Left forelimb (tissue), 1 donor: ENCODE data around the gene LIX1L.
A peak's percentile ranks its signal among the peaks of the same experiment; 100 is the strongest.

Experiments used
- DNase-seq: peaks from one replicate; pipeline ENCODE4 v3.0.0-alpha.2; 2018; ENCODE audit warnings: low spot score

Gene LIX1L

GRCh38 chr1:145893306-145894055 is 64.3 kb downstream of the LIX1L start:
- no peak for DNase-seq

- DNase-seq, result no peak
Observed at GRCh38 chr1:145892486-145893087, 65.2 kb downstream of the LIX1L start.

- DNase-seq, result peak; percentile 93
Observed at GRCh38 chr1:145891587-145892485, 66.0 kb downstream of the LIX1L start.

DNA sequence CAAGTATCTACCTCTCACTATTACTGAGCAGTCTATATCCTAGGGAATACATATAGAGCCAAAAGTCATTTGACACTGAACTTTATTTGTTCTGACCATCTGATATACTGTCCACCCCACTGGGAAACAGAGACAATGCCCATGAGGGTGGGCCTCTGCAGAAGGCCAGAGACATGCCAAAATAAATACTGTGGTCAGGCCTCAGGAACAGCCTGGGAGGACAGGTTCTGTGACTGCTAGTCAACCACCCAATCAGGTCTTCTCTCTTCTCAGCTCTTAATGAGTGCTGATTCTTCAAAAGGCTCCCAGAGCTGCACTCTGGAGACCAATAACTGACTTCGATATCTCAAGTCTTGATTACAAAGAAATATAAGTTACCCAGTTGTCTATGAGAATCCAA is 66.7 kb downstream of the LIX1L start:
- DNase-seq, result no peak

DNA sequence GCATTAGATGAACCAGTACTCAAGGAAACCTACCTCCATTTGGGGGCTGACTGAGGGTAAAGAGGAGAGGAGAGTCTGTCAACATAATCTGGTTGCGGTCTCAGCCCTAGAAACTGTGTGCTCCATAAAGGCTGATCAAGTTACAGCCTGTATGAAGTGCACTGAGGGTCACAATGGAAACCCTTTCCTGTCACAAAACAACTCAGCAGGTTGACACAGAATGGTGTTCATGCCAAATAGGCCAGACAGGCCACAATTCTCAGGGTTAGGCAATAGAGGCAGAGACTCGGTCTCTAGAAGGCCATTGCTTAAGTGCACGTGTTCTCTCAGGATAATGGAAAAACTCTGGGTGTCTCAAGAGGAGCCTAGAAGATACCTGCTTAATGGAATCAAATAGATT is 68.1 kb downstream of the LIX1L start:
- DNase-seq, result no peak

- DNase-seq, result no peak
Observed at GRCh38 chr1:145887631-145888030, 70.2 kb downstream of the LIX1L start.

DNA sequence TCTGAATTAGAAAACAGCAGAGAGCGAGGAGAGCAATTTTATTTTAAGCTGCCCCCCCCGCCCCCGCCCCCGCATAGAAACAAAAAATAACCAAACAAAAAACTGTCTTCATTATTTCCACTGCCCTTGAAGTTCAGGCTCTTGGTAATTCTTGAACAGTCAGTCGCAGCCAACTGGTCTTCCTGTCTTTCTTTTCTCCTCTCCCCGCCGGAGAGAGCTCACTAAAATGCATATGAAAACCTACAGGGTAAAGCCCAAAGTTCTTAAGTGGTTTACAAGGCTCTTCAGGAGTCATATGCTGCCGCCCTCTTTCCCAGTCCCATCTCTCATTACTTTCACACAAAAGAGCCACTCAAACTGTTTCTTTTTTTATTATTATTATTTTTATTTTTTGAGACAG is 71.0 kb downstream of the LIX1L start:
- no peak for DNase-seq

- DNase-seq, result no peak
Observed at GRCh38 chr1:145886390-145886789, 71.4 kb downstream of the LIX1L start.

GRCh38 chr1:145885738-145886287 is 72.0 kb downstream of the LIX1L start, which contains the start of gene ANKRD35:
Gene ANKRD35, minus strand, starts transcription at chr1:145885866. Its CDS starts 108 bp downstream, at chr1:145885758.
- peak; percentile 86 for DNase-seq

- no peak for DNase-seq
Observed at GRCh38 chr1:145884675-145885074, 73.1 kb downstream of the LIX1L start.
